ENCODE measurements around the gene CTAGE15.
"Not testable (repeated sequence)": the region's sequence is repeated elsewhere in the genome, so short reads cannot be mapped to it uniquely, and the experiment has no call there.

DNA sequence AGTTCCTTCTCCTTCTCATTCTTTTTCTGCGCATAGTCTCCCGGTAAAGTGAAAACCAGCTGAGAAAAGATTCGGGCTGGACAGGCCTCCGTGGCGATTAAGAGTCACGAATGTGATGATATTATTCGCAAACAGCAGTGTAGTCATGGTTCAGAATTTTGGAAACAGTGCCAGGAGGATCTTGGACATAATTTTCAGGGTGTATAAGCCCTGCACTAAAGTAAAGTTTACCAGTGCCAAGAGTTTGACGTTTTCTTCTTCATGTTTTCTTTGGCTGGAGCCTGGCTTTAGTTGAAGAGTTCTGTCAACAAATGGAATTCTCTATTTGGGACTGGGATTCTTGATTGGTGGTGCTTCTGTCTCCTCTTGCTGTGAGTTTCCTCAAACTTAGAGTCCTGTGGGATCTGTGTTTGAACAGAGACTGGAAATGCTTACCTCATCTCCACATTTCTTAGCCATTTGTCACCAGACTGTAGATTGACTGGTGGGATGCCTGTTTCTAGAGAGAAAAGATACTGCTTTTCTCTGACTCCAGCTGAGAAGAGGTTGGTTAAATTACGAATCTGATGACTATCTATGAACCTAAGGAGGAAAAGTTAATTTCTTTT lies 49.2 kb upstream of the CTAGE15 start:
- TF ChIP-seq ZNF132 (tag by site-specific recombination; IDR thresholded peaks at IDR 0.05; ENCODE audit: borderline replicate concordance); ZNF175 (tag by site-specific recombination; IDR thresholded peaks at IDR 0.05); KLF16 (tag by site-specific recombination; IDR thresholded peaks at IDR 0.05); ZNF302 (tag by site-specific recombination; IDR thresholded peaks at IDR 0.05; ENCODE audit: low read depth); PRDM1 (tag by site-specific recombination; IDR thresholded peaks at IDR 0.05); ZNF311 (tag by site-specific recombination; IDR thresholded peaks at IDR 0.05; ENCODE audit: borderline replicate concordance); ZNF24 (tag by site-specific recombination; IDR thresholded peaks at IDR 0.05); ZNF121 (tag by site-specific recombination; IDR thresholded peaks at IDR 0.05); YY1 (tag by site-specific recombination; IDR thresholded peaks at IDR 0.05): not testable (repeated sequence)
- TF ChIP-seq, protein P1, sequence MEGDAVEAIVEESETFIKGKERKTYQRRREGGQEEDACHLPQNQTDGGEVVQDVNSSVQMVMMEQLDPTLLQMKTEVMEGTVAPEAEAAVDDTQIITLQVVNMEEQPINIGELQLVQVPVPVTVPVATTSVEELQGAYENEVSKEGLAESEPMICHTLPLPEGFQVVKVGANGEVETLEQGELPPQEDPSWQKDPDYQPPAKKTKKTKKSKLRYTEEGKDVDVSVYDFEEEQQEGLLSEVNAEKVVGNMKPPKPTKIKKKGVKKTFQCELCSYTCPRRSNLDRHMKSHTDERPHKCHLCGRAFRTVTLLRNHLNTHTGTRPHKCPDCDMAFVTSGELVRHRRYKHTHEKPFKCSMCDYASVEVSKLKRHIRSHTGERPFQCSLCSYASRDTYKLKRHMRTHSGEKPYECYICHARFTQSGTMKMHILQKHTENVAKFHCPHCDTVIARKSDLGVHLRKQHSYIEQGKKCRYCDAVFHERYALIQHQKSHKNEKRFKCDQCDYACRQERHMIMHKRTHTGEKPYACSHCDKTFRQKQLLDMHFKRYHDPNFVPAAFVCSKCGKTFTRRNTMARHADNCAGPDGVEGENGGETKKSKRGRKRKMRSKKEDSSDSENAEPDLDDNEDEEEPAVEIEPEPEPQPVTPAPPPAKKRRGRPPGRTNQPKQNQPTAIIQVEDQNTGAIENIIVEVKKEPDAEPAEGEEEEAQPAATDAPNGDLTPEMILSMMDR (tag by site-specific recombination; IDR thresholded peaks at IDR 0.05), result not testable (repeated sequence)
- TF ChIP-seq, protein P2, sequence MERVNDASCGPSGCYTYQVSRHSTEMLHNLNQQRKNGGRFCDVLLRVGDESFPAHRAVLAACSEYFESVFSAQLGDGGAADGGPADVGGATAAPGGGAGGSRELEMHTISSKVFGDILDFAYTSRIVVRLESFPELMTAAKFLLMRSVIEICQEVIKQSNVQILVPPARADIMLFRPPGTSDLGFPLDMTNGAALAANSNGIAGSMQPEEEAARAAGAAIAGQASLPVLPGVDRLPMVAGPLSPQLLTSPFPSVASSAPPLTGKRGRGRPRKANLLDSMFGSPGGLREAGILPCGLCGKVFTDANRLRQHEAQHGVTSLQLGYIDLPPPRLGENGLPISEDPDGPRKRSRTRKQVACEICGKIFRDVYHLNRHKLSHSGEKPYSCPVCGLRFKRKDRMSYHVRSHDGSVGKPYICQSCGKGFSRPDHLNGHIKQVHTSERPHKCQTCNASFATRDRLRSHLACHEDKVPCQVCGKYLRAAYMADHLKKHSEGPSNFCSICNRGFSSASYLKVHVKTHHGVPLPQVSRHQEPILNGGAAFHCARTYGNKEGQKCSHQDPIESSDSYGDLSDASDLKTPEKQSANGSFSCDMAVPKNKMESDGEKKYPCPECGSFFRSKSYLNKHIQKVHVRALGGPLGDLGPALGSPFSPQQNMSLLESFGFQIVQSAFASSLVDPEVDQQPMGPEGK (tag by site-specific recombination; IDR thresholded peaks at IDR 0.05), result not testable (repeated sequence)
- TF ChIP-seq, protein P3, sequence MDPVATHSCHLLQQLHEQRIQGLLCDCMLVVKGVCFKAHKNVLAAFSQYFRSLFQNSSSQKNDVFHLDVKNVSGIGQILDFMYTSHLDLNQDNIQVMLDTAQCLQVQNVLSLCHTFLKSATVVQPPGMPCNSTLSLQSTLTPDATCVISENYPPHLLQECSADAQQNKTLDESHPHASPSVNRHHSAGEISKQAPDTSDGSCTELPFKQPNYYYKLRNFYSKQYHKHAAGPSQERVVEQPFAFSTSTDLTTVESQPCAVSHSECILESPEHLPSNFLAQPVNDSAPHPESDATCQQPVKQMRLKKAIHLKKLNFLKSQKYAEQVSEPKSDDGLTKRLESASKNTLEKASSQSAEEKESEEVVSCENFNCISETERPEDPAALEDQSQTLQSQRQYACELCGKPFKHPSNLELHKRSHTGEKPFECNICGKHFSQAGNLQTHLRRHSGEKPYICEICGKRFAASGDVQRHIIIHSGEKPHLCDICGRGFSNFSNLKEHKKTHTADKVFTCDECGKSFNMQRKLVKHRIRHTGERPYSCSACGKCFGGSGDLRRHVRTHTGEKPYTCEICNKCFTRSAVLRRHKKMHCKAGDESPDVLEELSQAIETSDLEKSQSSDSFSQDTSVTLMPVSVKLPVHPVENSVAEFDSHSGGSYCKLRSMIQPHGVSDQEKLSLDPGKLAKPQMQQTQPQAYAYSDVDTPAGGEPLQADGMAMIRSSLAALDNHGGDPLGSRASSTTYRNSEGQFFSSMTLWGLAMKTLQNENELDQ (tag by site-specific recombination; IDR thresholded peaks at IDR 0.05; ENCODE audit: low read depth), result not testable (repeated sequence)
- TF ChIP-seq, protein P4, sequence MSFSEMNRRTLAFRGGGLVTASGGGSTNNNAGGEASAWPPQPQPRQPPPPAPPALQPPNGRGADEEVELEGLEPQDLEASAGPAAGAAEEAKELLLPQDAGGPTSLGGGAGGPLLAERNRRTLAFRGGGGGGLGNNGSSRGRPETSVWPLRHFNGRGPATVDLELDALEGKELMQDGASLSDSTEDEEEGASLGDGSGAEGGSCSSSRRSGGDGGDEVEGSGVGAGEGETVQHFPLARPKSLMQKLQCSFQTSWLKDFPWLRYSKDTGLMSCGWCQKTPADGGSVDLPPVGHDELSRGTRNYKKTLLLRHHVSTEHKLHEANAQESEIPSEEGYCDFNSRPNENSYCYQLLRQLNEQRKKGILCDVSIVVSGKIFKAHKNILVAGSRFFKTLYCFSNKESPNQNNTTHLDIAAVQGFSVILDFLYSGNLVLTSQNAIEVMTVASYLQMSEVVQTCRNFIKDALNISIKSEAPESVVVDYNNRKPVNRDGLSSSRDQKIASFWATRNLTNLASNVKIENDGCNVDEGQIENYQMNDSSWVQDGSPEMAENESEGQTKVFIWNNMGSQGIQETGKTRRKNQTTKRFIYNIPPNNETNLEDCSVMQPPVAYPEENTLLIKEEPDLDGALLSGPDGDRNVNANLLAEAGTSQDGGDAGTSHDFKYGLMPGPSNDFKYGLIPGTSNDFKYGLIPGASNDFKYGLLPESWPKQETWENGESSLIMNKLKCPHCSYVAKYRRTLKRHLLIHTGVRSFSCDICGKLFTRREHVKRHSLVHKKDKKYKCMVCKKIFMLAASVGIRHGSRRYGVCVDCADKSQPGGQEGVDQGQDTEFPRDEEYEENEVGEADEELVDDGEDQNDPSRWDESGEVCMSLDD (tag by site-specific recombination; IDR thresholded peaks at IDR 0.05), result not testable (repeated sequence)
